RWPE1 (cell line): ENCODE results near the gene SPATA45.
"Not testable (repeated sequence)": the region's sequence is repeated elsewhere in the genome, so short reads cannot be mapped to it uniquely, and the experiment has no call there.

Source experiments
- CTCF ChIA-PET: fragments of 350-600 bp; sonication (Branson Sonifier 250); formaldehyde crosslinking; extraction: SDS; loops from one replicate; lab custom pipeline; 2021; lab: Yijun Ruan, JAX
- POLR2A ChIA-PET: fragments of 400-600 bp; formaldehyde crosslinking; extraction: SDS; loops from one replicate; lab custom pipeline; 2020; ENCODE audit warnings: antibody characterized with exemption; ENCODE audit not compliant: low non-redundant PET; lab: Yijun Ruan, JAX
- DNase-seq: peaks from one replicate; pipeline ENCODE4 v3.0.0; 2012; ENCODE audit warnings: low spot score
- H3K27ac ChIP-seq: fragments of 450-650 bp; 2 replicates; pipeline ENCODE4 v1.5.1; 2017
- TF ChIP-seq, protein P1 (sequence below): fragments of 450-650 bp; conservative IDR thresholded peaks from 2 replicates; pipeline ENCODE4 v1.5.1; 2017; ENCODE audit warnings: low read depth, mild to moderate bottlenecking

SPATA45 gene

GRCh38 chr1:212858461-212859265 lies 11.2 kb upstream of the SPATA45 start:
- CTCF ChIA-PET, result interaction anchor here (0.6 to 0.7 kb wide), 2 partner anchors 43 to 86 kb away, joined by 3 read pairs; no protein-coding TSS in a partner anchor
- TF ChIP-seq, protein P1, sequence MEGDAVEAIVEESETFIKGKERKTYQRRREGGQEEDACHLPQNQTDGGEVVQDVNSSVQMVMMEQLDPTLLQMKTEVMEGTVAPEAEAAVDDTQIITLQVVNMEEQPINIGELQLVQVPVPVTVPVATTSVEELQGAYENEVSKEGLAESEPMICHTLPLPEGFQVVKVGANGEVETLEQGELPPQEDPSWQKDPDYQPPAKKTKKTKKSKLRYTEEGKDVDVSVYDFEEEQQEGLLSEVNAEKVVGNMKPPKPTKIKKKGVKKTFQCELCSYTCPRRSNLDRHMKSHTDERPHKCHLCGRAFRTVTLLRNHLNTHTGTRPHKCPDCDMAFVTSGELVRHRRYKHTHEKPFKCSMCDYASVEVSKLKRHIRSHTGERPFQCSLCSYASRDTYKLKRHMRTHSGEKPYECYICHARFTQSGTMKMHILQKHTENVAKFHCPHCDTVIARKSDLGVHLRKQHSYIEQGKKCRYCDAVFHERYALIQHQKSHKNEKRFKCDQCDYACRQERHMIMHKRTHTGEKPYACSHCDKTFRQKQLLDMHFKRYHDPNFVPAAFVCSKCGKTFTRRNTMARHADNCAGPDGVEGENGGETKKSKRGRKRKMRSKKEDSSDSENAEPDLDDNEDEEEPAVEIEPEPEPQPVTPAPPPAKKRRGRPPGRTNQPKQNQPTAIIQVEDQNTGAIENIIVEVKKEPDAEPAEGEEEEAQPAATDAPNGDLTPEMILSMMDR, result no peak
- peak; percentile 42 for DNase-seq
- POLR2A ChIA-PET, result interaction anchor here (0.5 kb wide), 2 partner anchors 66 to 1423 kb away, joined by 4 read pairs; partner anchors contain the start of gene SMYD2
- H3K27ac ChIP-seq, result peak overlapping the region; percentile 88

GRCh38 chr1:212857992-212858460 lies 10.6 kb upstream of the SPATA45 start, which contains the start of gene FLVCR1:
Gene FLVCR1, plus strand, starts transcription at chr1:212858275. Its CDS starts 178 bp downstream, at chr1:212858453.
- POLR2A ChIA-PET, result interaction anchor here (0.5 kb wide), 1 partner anchor 65 kb away, joined by 4 read pairs; no protein-coding TSS in a partner anchor
- CTCF ChIA-PET, result interaction anchor here (0.6 to 0.7 kb wide), 2 partner anchors 44 to 87 kb away, joined by 3 read pairs; no protein-coding TSS in a partner anchor
- TF ChIP-seq, protein P1, result no peak
- peak within 1 kb of the TSS; percentile 88 for H3K27ac ChIP-seq
- peak; percentile 98 for DNase-seq

DNA sequence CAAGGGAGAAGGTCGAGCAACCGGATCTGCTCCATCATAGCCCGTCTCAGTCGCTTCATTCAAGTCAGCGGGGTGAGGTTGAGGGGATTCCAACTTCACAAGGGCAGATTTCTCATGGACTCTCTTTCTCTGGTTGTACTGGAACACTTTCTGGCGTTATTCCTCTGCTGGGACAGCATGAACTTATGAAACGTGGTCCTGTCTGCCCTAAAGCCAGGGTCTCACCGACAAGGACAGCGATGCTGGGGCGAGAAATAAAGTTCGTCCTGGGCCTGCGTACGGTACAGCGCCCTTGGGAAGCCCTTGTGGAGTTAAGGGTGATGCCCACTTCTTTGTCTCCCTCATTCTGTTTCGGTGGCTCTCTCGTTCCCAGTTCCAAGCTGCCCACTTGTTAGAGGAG lies 9.3 kb upstream of the SPATA45 start:
- ChIA-PET POLR2A (no interaction called here), CTCF (no interaction called here)
- TF ChIP-seq, protein P1, result no peak
- peak overlapping the region; percentile 88 for H3K27ac ChIP-seq
- no peak for DNase-seq

DNA sequence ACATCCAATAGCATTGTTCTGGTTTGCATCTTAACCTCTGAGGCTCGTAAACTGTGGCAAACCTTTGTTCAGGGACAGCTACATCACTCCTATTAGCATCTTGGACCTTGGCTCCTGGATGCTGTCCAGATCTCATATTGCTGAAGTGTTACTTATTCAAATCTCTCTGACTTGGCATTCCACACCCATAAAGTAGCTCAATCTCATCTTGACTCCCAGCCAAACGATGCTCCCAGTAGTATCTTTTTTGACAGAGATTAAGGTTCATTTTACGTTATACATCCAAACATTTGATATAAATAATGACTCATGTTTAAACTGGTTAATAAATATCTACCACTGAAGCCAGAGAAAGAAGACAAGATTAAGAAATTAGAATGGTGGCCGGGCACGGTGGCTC lies 6.2 kb upstream of the SPATA45 start:
- TF ChIP-seq, protein P1, result no peak
- CTCF ChIA-PET, result no interaction called here
- no peak for DNase-seq
- no peak overlapping the region for H3K27ac ChIP-seq
- POLR2A ChIA-PET, result no interaction called here

DNA sequence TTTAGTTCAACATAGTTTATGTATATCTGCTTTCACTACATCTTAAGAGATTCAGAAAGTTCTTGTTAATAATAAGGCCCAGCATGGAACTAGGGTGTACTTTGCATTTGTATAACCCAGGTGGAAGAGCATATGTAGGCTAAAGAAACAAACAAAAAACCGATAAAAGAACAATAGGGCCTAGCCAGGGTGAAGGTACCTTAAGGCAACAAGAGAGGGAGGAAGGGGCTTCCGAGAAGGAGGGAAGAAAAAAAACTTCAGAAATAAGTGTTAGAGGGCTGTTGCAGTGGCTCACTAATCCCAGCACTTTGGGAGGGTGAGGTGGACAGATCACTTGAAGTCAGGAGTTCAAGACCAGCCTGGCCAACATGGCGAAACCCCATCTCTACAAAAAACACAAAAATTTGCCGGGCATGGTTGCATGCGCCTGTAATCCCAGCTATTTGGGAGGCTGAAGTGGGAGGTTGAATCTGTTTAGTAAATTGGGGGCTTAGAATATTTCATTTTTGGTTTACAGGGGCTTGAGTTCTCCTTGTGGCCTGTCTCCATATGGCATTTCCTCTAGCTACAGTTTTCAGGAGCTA lies 4.7 kb upstream of the SPATA45 start:
- no peak overlapping the region for H3K27ac ChIP-seq
- TF ChIP-seq, protein P1, result no peak
- ChIA-PET CTCF (interaction anchor here (0.5 kb wide), 1 partner anchor 187 kb away, joined by 3 read pairs; no protein-coding TSS in a partner anchor), POLR2A (no interaction called here)
- no peak for DNase-seq

DNA sequence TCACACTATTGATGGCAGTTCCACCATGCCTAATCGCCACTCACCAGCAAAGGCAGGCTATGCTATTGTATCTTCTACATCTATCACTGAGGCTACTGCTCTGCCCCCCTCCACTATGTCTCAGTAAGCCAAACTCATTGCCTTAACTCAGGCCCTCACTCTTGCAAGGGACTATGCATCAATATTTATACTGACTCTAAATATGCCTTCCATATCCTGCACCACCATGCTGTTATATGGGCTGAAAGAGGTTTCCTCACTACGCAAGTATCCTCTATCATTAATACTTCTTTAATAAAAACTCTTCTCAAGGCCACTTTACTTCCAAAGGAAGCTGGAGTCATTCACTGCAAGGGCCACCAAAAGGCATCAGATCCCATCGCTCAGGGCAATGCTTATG lies 2.9 kb downstream of the SPATA45 start:
- H3K27ac ChIP-seq, DNase-seq, POLR2A ChIA-PET: not testable (repeated sequence)
- CTCF ChIA-PET, result interaction anchor here (0.5 kb wide), 1 partner anchor 11 kb away, joined by 4 read pairs; no protein-coding TSS in a partner anchor
